HEK293 (cell line): Measurements from ENCODE around the gene DENND1A.

Experiments
- CTCF ChIA-PET: fragments of 350-600 bp; formaldehyde crosslinking; extraction: SDS; loops from one replicate; lab custom pipeline; 2021; ENCODE audit warnings: antibody characterized with exemption; lab: Yijun Ruan, JAX
- POLR2A ChIA-PET: fragments of 300-600 bp; formaldehyde crosslinking; extraction: SDS; loops from one replicate; lab custom pipeline; 2020; ENCODE audit warnings: antibody characterized with exemption, inconsistent platforms; lab: Yijun Ruan, JAX
- H3K27ac ChIP-seq: fragments of 200-500 bp; sonication (Bioruptor generic); 2 replicates; pipeline ENCODE4 v1.5.1; 2014; ENCODE audit warnings: low read depth, low read length, control low read depth, inconsistent platforms; ENCODE audit errors: extremely low read depth
- H3K36me3 ChIP-seq, 2 experiments: fragments of 200-500 bp in 1 of 2; sonication (Bioruptor generic) in 1 of 2; 1 replicate in 1 of 2; 2 replicates in 1 of 2; pipeline ENCODE4 v1.5.1; 2014 to 2017; ENCODE audit warnings: inconsistent platforms in 2 of 2, low read length in 2 of 2; ENCODE audit not compliant: control insufficient read depth in 2 of 2, insufficient read depth in 1 of 2
- H3K4me1 ChIP-seq: fragments of 200-500 bp; sonication (Bioruptor generic); 2 replicates; pipeline ENCODE4 v1.5.1; 2014; ENCODE audit warnings: mild to moderate bottlenecking, low read length, inconsistent platforms; ENCODE audit not compliant: control insufficient read depth, insufficient read depth
- H3K4me3 ChIP-seq: 2 replicates; pipeline ENCODE4 v1.5.1; 2011; ENCODE audit warnings: low read depth, mild to moderate bottlenecking, control low read depth, low read length, moderate library complexity
- H3K9me3 ChIP-seq: fragments of 200-500 bp; sonication (Bioruptor generic); 2 replicates; pipeline ENCODE4 v1.5.1; 2014; ENCODE audit warnings: low read depth, low read length, inconsistent platforms; ENCODE audit not compliant: control insufficient read depth, insufficient read depth
- KLF10 ChIP-seq: fragments of 450-650 bp; IDR thresholded peaks from 2 replicates; pipeline ENCODE4 v1.5.1; 2018; ENCODE audit warnings: missing biosample characterization, mild to moderate bottlenecking, missing genetic modification characterization
- MYNN ChIP-seq: fragments of 450-650 bp; formaldehyde crosslinking; IDR thresholded peaks from 2 replicates; pipeline ENCODE4 v1.5.1; 2016; ENCODE audit warnings: missing biosample characterization, missing genetic modification characterization, borderline replicate concordance
- PRDM10 ChIP-seq: fragments of 450-650 bp; formaldehyde crosslinking; IDR thresholded peaks from 2 replicates; pipeline ENCODE4 v1.5.1; 2016; ENCODE audit warnings: missing biosample characterization, missing genetic modification characterization
- SCRT1 ChIP-seq: fragments of 450-650 bp; formaldehyde crosslinking; IDR thresholded peaks from 2 replicates; pipeline ENCODE4 v1.5.1; 2016; ENCODE audit warnings: missing biosample characterization, missing genetic modification characterization, borderline replicate concordance
- SCRT2 ChIP-seq: fragments of 450-650 bp; formaldehyde crosslinking; IDR thresholded peaks from 2 replicates; pipeline ENCODE4 v1.5.1; 2016; ENCODE audit warnings: missing biosample characterization, missing genetic modification characterization
- WT1 ChIP-seq: fragments of 450-650 bp; formaldehyde crosslinking; IDR thresholded peaks from 2 replicates; pipeline ENCODE4 v1.5.1; 2016; ENCODE audit warnings: missing biosample characterization, missing genetic modification characterization
- ZFHX2 ChIP-seq: fragments of 450-650 bp; formaldehyde crosslinking; conservative IDR thresholded peaks from 2 replicates; pipeline ENCODE4 v1.5.1; 2016; ENCODE audit warnings: missing biosample characterization, missing genetic modification characterization
- ZFP3 ChIP-seq: fragments of 450-650 bp; formaldehyde crosslinking; IDR thresholded peaks from 2 replicates; pipeline ENCODE4 v1.5.1; 2016; ENCODE audit warnings: low read depth, missing biosample characterization, missing genetic modification characterization
- ZNF292 ChIP-seq: fragments of 450-650 bp; formaldehyde crosslinking; IDR thresholded peaks from 2 replicates; pipeline ENCODE4 v1.5.1; 2016; ENCODE audit warnings: low read depth, missing biosample characterization, missing genetic modification characterization, borderline replicate concordance
- ZNF350 ChIP-seq: fragments of 450-650 bp; formaldehyde crosslinking; IDR thresholded peaks from 2 replicates; pipeline ENCODE4 v1.5.0; 2017; ENCODE audit warnings: missing biosample characterization, mild to moderate bottlenecking, missing genetic modification characterization
- ZNF362 ChIP-seq: fragments of 450-650 bp; formaldehyde crosslinking; IDR thresholded peaks from 2 replicates; pipeline ENCODE4 v1.5.1; 2016; ENCODE audit warnings: missing biosample characterization, missing genetic modification characterization
- ZNF404 ChIP-seq: fragments of 450-650 bp; formaldehyde crosslinking; IDR thresholded peaks from 2 replicates; pipeline ENCODE4 v1.5.1; 2017; ENCODE audit warnings: missing biosample characterization, missing genetic modification characterization
- ZNF48 ChIP-seq: fragments of 450-650 bp; formaldehyde crosslinking; IDR thresholded peaks from 2 replicates; pipeline ENCODE4 v1.5.1; 2016; ENCODE audit warnings: missing biosample characterization, missing genetic modification characterization
- ZNF571 ChIP-seq: fragments of 450-650 bp; formaldehyde crosslinking; IDR thresholded peaks from 2 replicates; pipeline ENCODE4 v1.5.0; 2017; ENCODE audit warnings: missing biosample characterization, missing genetic modification characterization
- ZNF600 ChIP-seq: fragments of 450-650 bp; formaldehyde crosslinking; IDR thresholded peaks from 2 replicates; pipeline ENCODE4 v1.5.1; 2016; ENCODE audit warnings: missing biosample characterization, missing genetic modification characterization
- ZNF664 ChIP-seq: fragments of 450-650 bp; formaldehyde crosslinking; IDR thresholded peaks from 2 replicates; pipeline ENCODE4 v1.5.1; 2016; ENCODE audit warnings: missing biosample characterization, missing genetic modification characterization
- ZNF677 ChIP-seq: fragments of 450-650 bp; IDR thresholded peaks from 2 replicates; pipeline ENCODE4 v1.5.0; 2018; ENCODE audit warnings: missing biosample characterization, mild to moderate bottlenecking, missing genetic modification characterization, moderate library complexity
- ZNF776 ChIP-seq: fragments of 450-650 bp; formaldehyde crosslinking; IDR thresholded peaks from 2 replicates; pipeline ENCODE4 v1.5.0; 2017; ENCODE audit warnings: missing biosample characterization, missing genetic modification characterization, borderline replicate concordance
- ZNF777 ChIP-seq: fragments of 450-650 bp; formaldehyde crosslinking; IDR thresholded peaks from 2 replicates; pipeline ENCODE4 v1.5.1; 2017; ENCODE audit warnings: missing biosample characterization, missing genetic modification characterization, borderline replicate concordance
- ZNF791 ChIP-seq: fragments of 450-650 bp; formaldehyde crosslinking; IDR thresholded peaks from 2 replicates; pipeline ENCODE4 v1.5.1; 2016; ENCODE audit warnings: missing biosample characterization, missing genetic modification characterization
- TF ChIP-seq, protein P1 (sequence below): fragments of 450-650 bp; formaldehyde crosslinking; IDR thresholded peaks from 2 replicates; pipeline ENCODE4 v1.5.1; 2017; ENCODE audit warnings: missing biosample characterization, missing genetic modification characterization
- TF ChIP-seq, protein P2 (sequence below): fragments of 450-650 bp; IDR thresholded peaks from 2 replicates; pipeline ENCODE4 v1.5.1; 2018; ENCODE audit warnings: missing biosample characterization, mild to moderate bottlenecking, missing genetic modification characterization

The DENND1A gene

GRCh38 chr9:123370108-123370507, 559.8 kb downstream of the DENND1A start (continued):
- TF ChIP-seq PRDM10 (tag by site-specific recombination) (no peak), ZNF791 (tag by site-specific recombination) (no peak), SCRT2 (no peak), ZNF350 (tag by site-specific recombination) (no peak)
- TF ChIP-seq, protein P1, sequence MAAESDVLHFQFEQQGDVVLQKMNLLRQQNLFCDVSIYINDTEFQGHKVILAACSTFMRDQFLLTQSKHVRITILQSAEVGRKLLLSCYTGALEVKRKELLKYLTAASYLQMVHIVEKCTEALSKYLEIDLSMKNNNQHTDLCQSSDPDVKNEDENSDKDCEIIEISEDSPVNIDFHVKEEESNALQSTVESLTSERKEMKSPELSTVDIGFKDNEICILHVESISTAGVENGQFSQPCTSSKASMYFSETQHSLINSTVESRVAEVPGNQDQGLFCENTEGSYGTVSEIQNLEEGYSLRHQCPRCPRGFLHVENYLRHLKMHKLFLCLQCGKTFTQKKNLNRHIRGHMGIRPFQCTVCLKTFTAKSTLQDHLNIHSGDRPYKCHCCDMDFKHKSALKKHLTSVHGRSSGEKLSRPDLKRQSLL (tag by site-specific recombination), result no peak
- TF ChIP-seq, all 188 proteins: peak for 0

DNA sequence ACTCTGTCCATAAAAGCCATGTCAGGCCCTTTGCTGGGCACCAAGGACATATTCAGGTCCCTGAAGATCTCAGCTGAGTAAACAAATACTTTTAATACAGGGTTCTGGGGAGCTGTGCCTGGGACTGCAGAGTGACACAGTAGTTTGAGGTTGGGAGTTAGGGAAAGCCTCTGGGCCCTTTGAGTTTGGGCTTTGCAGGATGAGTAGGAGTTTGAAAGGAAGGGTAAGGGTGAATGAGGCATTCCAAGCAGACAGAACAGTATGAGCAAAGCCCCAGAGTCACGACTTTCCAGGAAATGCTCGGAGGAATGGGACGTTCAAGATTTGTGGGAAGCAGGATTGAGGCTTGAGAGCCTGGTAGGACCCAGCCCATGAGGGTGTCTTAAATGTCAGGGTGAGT, 560.6 kb downstream of the DENND1A start:
- TF ChIP-seq ZNF677 (tag by site-specific recombination) (no peak), ZFP3 (peak; percentile 97)
- H3K4me3 ChIP-seq, result no peak overlapping the region
- no peaks in the 10 kb centered on the region for H3K36me3 ChIP-seq
- CTCF ChIA-PET, result interaction anchor here (2.1 kb wide), 1 partner anchor 14 kb away, joined by 11 read pairs; the partner anchor contains the start of gene CRB2
- no peaks in the 10 kb centered on the region for H3K4me1 ChIP-seq
- no peaks in the 10 kb centered on the region for H3K9me3 ChIP-seq
- POLR2A ChIA-PET, result no interaction called here
- no peak overlapping the region for H3K27ac ChIP-seq

- Histone ChIP-seq H3K4me1 (no peaks in the 10 kb centered on the region), H3K4me3 (no peak overlapping the region), H3K36me3 (no peaks in the 10 kb centered on the region), H3K9me3 (no peaks in the 10 kb centered on the region), H3K27ac (no peak overlapping the region)
- no peak for TF ChIP-seq ZNF664 (tag by site-specific recombination)
- TF ChIP-seq SCRT1 (tag by site-specific recombination), result peak; percentile 34; the same call in 1 of the 2 replicates
- peak; percentile 41 for TF ChIP-seq ZFHX2
- no peak for TF ChIP-seq MYNN
- TF ChIP-seq ZNF776, result no peak
- no peak for TF ChIP-seq ZNF571 (tag by site-specific recombination)
- TF ChIP-seq ZNF404 (tag by site-specific recombination), result no peak
- TF ChIP-seq ZNF48 (tag by site-specific recombination), result no peak
- no peak for TF ChIP-seq WT1 (tag by site-specific recombination)
- peak; percentile 74 for TF ChIP-seq SCRT2
- TF ChIP-seq KLF10, result no peak
- no peak for TF ChIP-seq ZNF292 (tag by site-specific recombination)
- no peak for TF ChIP-seq ZNF600
- TF ChIP-seq, protein P2, sequence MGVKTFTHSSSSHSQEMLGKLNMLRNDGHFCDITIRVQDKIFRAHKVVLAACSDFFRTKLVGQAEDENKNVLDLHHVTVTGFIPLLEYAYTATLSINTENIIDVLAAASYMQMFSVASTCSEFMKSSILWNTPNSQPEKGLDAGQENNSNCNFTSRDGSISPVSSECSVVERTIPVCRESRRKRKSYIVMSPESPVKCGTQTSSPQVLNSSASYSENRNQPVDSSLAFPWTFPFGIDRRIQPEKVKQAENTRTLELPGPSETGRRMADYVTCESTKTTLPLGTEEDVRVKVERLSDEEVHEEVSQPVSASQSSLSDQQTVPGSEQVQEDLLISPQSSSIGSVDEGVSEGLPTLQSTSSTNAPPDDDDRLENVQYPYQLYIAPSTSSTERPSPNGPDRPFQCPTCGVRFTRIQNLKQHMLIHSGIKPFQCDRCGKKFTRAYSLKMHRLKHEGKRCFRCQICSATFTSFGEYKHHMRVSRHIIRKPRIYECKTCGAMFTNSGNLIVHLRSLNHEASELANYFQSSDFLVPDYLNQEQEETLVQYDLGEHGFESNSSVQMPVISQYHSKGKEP (tag by site-specific recombination), result no peak
- no peak for TF ChIP-seq ZNF777 (tag by site-specific recombination)
- TF ChIP-seq ZNF362 (tag by site-specific recombination), result no peak
- POLR2A ChIA-PET, result no interaction called here
- CTCF ChIA-PET, result interaction anchor here (0.6 to 2.1 kb wide), 6 partner anchors 14 to 1355 kb away, joined by 3 to 11 read pairs (median 3); partner anchors contain the start of gene CRB2
Measured at GRCh38 chr9:123368536-123369153, 561.3 kb downstream of the DENND1A start.
